ENCODE results near the gene NDUFA1.
A peak's percentile ranks its signal among the peaks of the same experiment; 100 is the strongest.

The NDUFA1 gene

DNA sequence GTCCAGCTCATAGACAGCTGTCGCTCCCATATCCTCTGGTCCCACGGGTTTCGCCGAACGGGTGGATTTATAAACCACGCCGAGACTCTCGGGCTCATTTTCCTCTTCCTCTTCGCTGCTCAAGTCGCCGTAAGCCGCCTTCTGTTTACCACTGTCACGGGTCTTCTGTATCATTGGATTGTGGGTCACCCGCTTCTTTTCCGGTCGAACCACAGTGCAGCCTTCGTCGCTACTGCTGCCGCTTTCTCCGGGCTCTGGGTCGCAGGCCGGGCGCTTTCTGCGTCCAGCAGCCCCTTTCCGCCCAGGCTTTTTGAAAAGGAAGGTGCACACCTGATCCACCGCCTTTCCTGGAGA lies 410 bp upstream of the NDUFA1 start:
- Histone ChIP-seq H3K27me3 (ENCODE audit: insufficient read depth, poor library complexity, severe bottlenecking) (no peaks in the 10 kb centered on the region), H3K4me3 (replicated peaks; ENCODE audit: insufficient read depth, low read length) (peak overlapping the region; percentile 56), H3K27ac (replicated peaks) (peak overlapping the region; percentile 95)
- no peak for TF ChIP-seq CTCF (IDR thresholded peaks at IDR 0.05; ENCODE audit: insufficient read depth, low read length)
- TF ChIP-seq GABPA (IDR thresholded peaks at IDR 0.05; ENCODE audit: low read depth) = no peak
- TF ChIP-seq, protein P1, sequence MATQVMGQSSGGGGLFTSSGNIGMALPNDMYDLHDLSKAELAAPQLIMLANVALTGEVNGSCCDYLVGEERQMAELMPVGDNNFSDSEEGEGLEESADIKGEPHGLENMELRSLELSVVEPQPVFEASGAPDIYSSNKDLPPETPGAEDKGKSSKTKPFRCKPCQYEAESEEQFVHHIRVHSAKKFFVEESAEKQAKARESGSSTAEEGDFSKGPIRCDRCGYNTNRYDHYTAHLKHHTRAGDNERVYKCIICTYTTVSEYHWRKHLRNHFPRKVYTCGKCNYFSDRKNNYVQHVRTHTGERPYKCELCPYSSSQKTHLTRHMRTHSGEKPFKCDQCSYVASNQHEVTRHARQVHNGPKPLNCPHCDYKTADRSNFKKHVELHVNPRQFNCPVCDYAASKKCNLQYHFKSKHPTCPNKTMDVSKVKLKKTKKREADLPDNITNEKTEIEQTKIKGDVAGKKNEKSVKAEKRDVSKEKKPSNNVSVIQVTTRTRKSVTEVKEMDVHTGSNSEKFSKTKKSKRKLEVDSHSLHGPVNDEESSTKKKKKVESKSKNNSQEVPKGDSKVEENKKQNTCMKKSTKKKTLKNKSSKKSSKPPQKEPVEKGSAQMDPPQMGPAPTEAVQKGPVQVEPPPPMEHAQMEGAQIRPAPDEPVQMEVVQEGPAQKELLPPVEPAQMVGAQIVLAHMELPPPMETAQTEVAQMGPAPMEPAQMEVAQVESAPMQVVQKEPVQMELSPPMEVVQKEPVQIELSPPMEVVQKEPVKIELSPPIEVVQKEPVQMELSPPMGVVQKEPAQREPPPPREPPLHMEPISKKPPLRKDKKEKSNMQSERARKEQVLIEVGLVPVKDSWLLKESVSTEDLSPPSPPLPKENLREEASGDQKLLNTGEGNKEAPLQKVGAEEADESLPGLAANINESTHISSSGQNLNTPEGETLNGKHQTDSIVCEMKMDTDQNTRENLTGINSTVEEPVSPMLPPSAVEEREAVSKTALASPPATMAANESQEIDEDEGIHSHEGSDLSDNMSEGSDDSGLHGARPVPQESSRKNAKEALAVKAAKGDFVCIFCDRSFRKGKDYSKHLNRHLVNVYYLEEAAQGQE (IDR thresholded peaks at IDR 0.05; ENCODE audit: insufficient replicate concordance, low read depth) = no peak
- no peak for TF ChIP-seq POLR2AphosphoS5 (IDR thresholded peaks at IDR 0.05; ENCODE audit: low read depth)
- no peak for TF ChIP-seq SPI1 (IDR thresholded peaks at IDR 0.05; ENCODE audit: borderline replicate concordance, low read depth)
- DNase-seq (ENCODE audit: low read depth in 1 of 2, low spot score in 1 of 2) = peak in 1 of 2 experiments; percentile 49

- no peak overlapping the region for H3K27ac ChIP-seq (replicated peaks)
- TF ChIP-seq SPI1 (IDR thresholded peaks at IDR 0.05; ENCODE audit: borderline replicate concordance, low read depth) (no peak), POLR2AphosphoS5 (IDR thresholded peaks at IDR 0.05; ENCODE audit: low read depth) (no peak), CTCF (IDR thresholded peaks at IDR 0.05; ENCODE audit: insufficient read depth, low read length) (no peak), GABPA (IDR thresholded peaks at IDR 0.05; ENCODE audit: low read depth) (no peak)
- TF ChIP-seq, protein P1 (IDR thresholded peaks at IDR 0.05; ENCODE audit: insufficient replicate concordance, low read depth) = no peak
These were observed 7.1 kb downstream of the NDUFA1 start for GRCh38 chrX:119878740-119879139.

GRCh38 chrX:119880076-119880475 lies 8.4 kb downstream of the NDUFA1 start:
- DNase-seq (ENCODE audit: low read depth in 1 of 2, low spot score in 1 of 2) = no peak
- H3K27me3 ChIP-seq (ENCODE audit: insufficient read depth, poor library complexity, severe bottlenecking) = no peaks in the 10 kb centered on the region
- no peak overlapping the region for H3K27ac ChIP-seq (replicated peaks)
- H3K4me3 ChIP-seq (replicated peaks; ENCODE audit: insufficient read depth, low read length) = no peak overlapping the region
- TF ChIP-seq SPI1 (IDR thresholded peaks at IDR 0.05; ENCODE audit: borderline replicate concordance, low read depth) = peak; percentile 71; the same call in 1 of the 2 replicates
- TF ChIP-seq, protein P1 (IDR thresholded peaks at IDR 0.05; ENCODE audit: insufficient replicate concordance, low read depth) = no peak

More at GRCh38 chrX:119878740-119879139, 7.1 kb downstream of the NDUFA1 start:
- H3K4me3 ChIP-seq (replicated peaks; ENCODE audit: insufficient read depth, low read length) = no peak overlapping the region
- DNase-seq (ENCODE audit: low read depth in 1 of 2, low spot score in 1 of 2) = no peak
- no peaks in the 10 kb centered on the region for H3K27me3 ChIP-seq (ENCODE audit: insufficient read depth, poor library complexity, severe bottlenecking)

Data from HL-60 (cell line).